Measurements from ENCODE around the gene SMAD1. TPM values are rescaled to one million over a fixed set of nuclear protein-coding genes. Genes with fewer than 3 reads are reported as not detected.
"Not testable (repeated sequence)": the region's sequence is repeated elsewhere in the genome, so short reads cannot be mapped to it uniquely, and the experiment has no call there.

SMAD1 gene
- total RNA-seq, 1 donor from 2014 or later: 16.5 TPM

- DNase-seq (ENCODE audit: low spot score): no peak
- H3K4me3 Mint-ChIP-seq (ENCODE audit: unreplicated experiment): no peak overlapping the region
- no peak for TF ChIP-seq CTCF (IDR thresholded peaks at IDR 0.05)
- peaks cover 11% of the 10 kb centered on the region for H3K4me1 Mint-ChIP-seq (ENCODE audit: low read depth)
- peaks cover 19% of the 10 kb centered on the region for H3K36me3 Mint-ChIP-seq (ENCODE audit: low read depth)
- H3K9me3 Mint-ChIP-seq (ENCODE audit: low read depth): peaks cover 54% of the 10 kb centered on the region
- peaks cover 6% of the 10 kb centered on the region for H3K27me3 Mint-ChIP-seq (ENCODE audit: low read depth)
- no peak overlapping the region for H3K27ac Mint-ChIP-seq (ENCODE audit: unreplicated experiment)
These were observed 85.1 kb downstream of the SMAD1 start for GRCh38 chr4:145566768-145567167.

GRCh38 chr4:145567516-145567915 lies 85.9 kb downstream of the SMAD1 start:
- no peak for TF ChIP-seq CTCF (IDR thresholded peaks at IDR 0.05)
- Mint-ChIP-seq H3K4me1 (ENCODE audit: low read depth) (peaks cover 11% of the 10 kb centered on the region), H3K9me3 (ENCODE audit: low read depth) (peaks cover 60% of the 10 kb centered on the region), H3K36me3 (ENCODE audit: low read depth) (peaks cover 22% of the 10 kb centered on the region), H3K4me3 (ENCODE audit: unreplicated experiment) (no peak overlapping the region), H3K27ac (ENCODE audit: unreplicated experiment) (no peak overlapping the region), H3K27me3 (ENCODE audit: low read depth) (peaks cover 6% of the 10 kb centered on the region)
- no peak for DNase-seq (ENCODE audit: low spot score)

GRCh38 chr4:145574546-145574945 lies 92.9 kb downstream of the SMAD1 start:
- Mint-ChIP-seq H3K27me3 (ENCODE audit: low read depth) (peaks cover 11% of the 10 kb centered on the region), H3K9me3 (ENCODE audit: low read depth) (peaks cover 34% of the 10 kb centered on the region), H3K36me3 (ENCODE audit: low read depth) (peaks cover 22% of the 10 kb centered on the region)
- H3K27ac Mint-ChIP-seq (ENCODE audit: unreplicated experiment); H3K4me1 Mint-ChIP-seq (ENCODE audit: low read depth); DNase-seq (ENCODE audit: low spot score); H3K4me3 Mint-ChIP-seq (ENCODE audit: unreplicated experiment): not testable (repeated sequence)

- TF ChIP-seq CTCF (IDR thresholded peaks at IDR 0.05): no peak
- peaks cover 9% of the 10 kb centered on the region for H3K9me3 Mint-ChIP-seq (ENCODE audit: low read depth)
- no peak overlapping the region for H3K4me3 Mint-ChIP-seq (ENCODE audit: unreplicated experiment)
- peaks cover 13% of the 10 kb centered on the region for H3K4me1 Mint-ChIP-seq (ENCODE audit: low read depth)
- H3K27ac Mint-ChIP-seq (ENCODE audit: unreplicated experiment): peak overlapping the region; percentile 43
- peaks cover 13% of the 10 kb centered on the region for H3K27me3 Mint-ChIP-seq (ENCODE audit: low read depth)
- DNase-seq (ENCODE audit: low spot score): no peak
- peaks cover 13% of the 10 kb centered on the region for H3K36me3 Mint-ChIP-seq (ENCODE audit: low read depth)
These were observed 99.3 kb downstream of the SMAD1 start for GRCh38 chr4:145580906-145581305.

- no peak for TF ChIP-seq CTCF (IDR thresholded peaks at IDR 0.05)
- H3K4me3 Mint-ChIP-seq (ENCODE audit: unreplicated experiment): no peak overlapping the region
- peaks cover 6% of the 10 kb centered on the region for H3K36me3 Mint-ChIP-seq (ENCODE audit: low read depth)
- DNase-seq (ENCODE audit: low spot score): no peak
- peaks cover 5% of the 10 kb centered on the region for H3K9me3 Mint-ChIP-seq (ENCODE audit: low read depth)
- H3K4me1 Mint-ChIP-seq (ENCODE audit: low read depth): peaks cover 13% of the 10 kb centered on the region
- peaks cover 9% of the 10 kb centered on the region for H3K27me3 Mint-ChIP-seq (ENCODE audit: low read depth)
- no peak overlapping the region for H3K27ac Mint-ChIP-seq (ENCODE audit: unreplicated experiment)
These were observed 101.8 kb downstream of the SMAD1 start for GRCh38 chr4:145583191-145584055.
